K562 (cell line): Measurements from ENCODE around the gene ABCC6.

Source experiments
- ATF7 ChIP-seq: fragments of 450-650 bp; IDR thresholded peaks from 2 replicates; pipeline ENCODE4 v1.7.1; 2014; ENCODE audit warnings: mild to moderate bottlenecking, moderate library complexity
- CEBPB ChIP-seq: fragments of 450-650 bp; IDR thresholded peaks from 2 replicates; pipeline ENCODE4 v1.6.1; 2016; ENCODE audit warnings: missing genetic modification characterization, missing compliant biosample characterization
- DDX20 ChIP-seq: fragments of 450-650 bp; IDR thresholded peaks from 2 replicates; pipeline ENCODE4 v1.6.1; 2016; ENCODE audit warnings: missing genetic modification characterization, low read depth, mild to moderate bottlenecking, missing compliant biosample characterization, moderate library complexity
- ETV5 ChIP-seq: sonication (generic); formaldehyde crosslinking; IDR thresholded peaks from 2 replicates; pipeline ENCODE4 v1.4.0; 2020; ENCODE audit warnings: low read depth, mild to moderate bottlenecking, missing genetic modification reagents
- GABPB1 ChIP-seq: sonication (generic); formaldehyde crosslinking; IDR thresholded peaks from 2 replicates; pipeline ENCODE4 v1.8.0; 2022; ENCODE audit warnings: mild to moderate bottlenecking, missing genetic modification reagents
- MEF2A ChIP-seq: IDR thresholded peaks from 2 replicates; pipeline ENCODE4 v1.6.1; 2011; ENCODE audit warnings: low read depth, mild to moderate bottlenecking, low read length, moderate library complexity; ENCODE audit not compliant: control insufficient read depth
- POLR3A ChIP-seq: IDR thresholded peaks from 2 replicates; pipeline ENCODE4 v1.6.1; 2011; ENCODE audit warnings: borderline replicate concordance, mild to moderate bottlenecking, moderate library complexity; ENCODE audit not compliant: insufficient read length, insufficient read depth; ENCODE audit errors: extremely low read depth
- STAT5A ChIP-seq: IDR thresholded peaks from 2 replicates; pipeline ENCODE4 v1.6.1; 2012; ENCODE audit warnings: low read length, inconsistent platforms, borderline replicate concordance
- ZBTB8A ChIP-seq: fragments of 450-650 bp; IDR thresholded peaks from 2 replicates; pipeline ENCODE4 v1.6.1; 2018; ENCODE audit warnings: mild to moderate bottlenecking, moderate library complexity; ENCODE audit not compliant: partially characterized antibody
- ZFP36 ChIP-seq: fragments of 150-350 bp; IDR thresholded peaks from 2 replicates; pipeline ENCODE4 v1.6.1; 2018; ENCODE audit warnings: low read length, low read depth; ENCODE audit not compliant: partially characterized antibody
- ZNF282 ChIP-seq: sonication (generic); formaldehyde crosslinking; IDR thresholded peaks from 2 replicates; pipeline ENCODE4 v1.8.1; 2023; ENCODE audit warnings: missing genetic modification reagents
- TF ChIP-seq, protein P1 (sequence below), 3 experiments: IDR thresholded peaks in 2 of 3; conservative IDR thresholded peaks in 1 of 3; 2 replicates each; pipeline ENCODE4 v1.5.1; 2011 to 2012; ENCODE audit warnings: low read length in 3 of 3, mild to moderate bottlenecking in 3 of 3, control low read depth in 2 of 3, improper control_type of control experiment in 1 of 3, inconsistent platforms in 1 of 3, low read depth in 1 of 3, mixed read lengths in 1 of 3, moderate library complexity in 1 of 3; ENCODE audit not compliant: insufficient read depth in 2 of 3
- TF ChIP-seq, protein P2 (sequence below): fragments of 450-650 bp; IDR thresholded peaks from one replicate; pipeline ENCODE4 v1.6.1; 2018; ENCODE audit warnings: mild to moderate bottlenecking, moderate library complexity; ENCODE audit not compliant: partially characterized antibody

DNA sequence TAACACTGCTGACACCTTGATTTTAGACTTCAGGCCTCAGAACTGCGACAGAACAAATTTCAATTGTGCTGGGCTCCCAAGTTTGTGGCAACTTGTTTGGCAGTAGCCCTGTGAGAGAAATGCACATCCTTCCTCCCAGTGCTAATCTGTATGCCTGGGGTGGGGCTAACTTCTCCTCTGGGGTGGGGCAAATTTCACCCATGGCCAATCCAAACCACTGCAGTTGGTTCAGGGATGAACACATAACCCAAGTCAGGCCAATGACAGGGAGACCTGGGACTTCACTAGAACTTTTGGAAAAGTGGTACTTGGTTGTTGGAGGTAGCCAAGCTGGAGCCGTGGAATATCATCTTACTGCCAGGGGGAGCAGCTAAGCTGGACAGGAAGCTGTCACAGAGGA lies 56.3 kb downstream of the ABCC6 start:
- TF ChIP-seq ATF7 (no peak), ZNF282 (no peak), ZBTB8A (no peak), CEBPB (tag) (no peak), GABPB1 (no peak), ZFP36 (no peak), POLR3A (no peak), STAT5A (no peak), ETV5 (CRISPR knock-in tag) (no peak), MEF2A (no peak), DDX20 (tag) (no peak)
- TF ChIP-seq, protein P1, sequence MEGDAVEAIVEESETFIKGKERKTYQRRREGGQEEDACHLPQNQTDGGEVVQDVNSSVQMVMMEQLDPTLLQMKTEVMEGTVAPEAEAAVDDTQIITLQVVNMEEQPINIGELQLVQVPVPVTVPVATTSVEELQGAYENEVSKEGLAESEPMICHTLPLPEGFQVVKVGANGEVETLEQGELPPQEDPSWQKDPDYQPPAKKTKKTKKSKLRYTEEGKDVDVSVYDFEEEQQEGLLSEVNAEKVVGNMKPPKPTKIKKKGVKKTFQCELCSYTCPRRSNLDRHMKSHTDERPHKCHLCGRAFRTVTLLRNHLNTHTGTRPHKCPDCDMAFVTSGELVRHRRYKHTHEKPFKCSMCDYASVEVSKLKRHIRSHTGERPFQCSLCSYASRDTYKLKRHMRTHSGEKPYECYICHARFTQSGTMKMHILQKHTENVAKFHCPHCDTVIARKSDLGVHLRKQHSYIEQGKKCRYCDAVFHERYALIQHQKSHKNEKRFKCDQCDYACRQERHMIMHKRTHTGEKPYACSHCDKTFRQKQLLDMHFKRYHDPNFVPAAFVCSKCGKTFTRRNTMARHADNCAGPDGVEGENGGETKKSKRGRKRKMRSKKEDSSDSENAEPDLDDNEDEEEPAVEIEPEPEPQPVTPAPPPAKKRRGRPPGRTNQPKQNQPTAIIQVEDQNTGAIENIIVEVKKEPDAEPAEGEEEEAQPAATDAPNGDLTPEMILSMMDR (IDR thresholded peaks at IDR 0.05 in 2 of 3, conservative IDR thresholded peaks at IDR 0.05 in 1 of 3; ENCODE audit: insufficient read depth in 2 of 3, low read depth in 1 of 3, low read length in 3 of 3): no peak
- TF ChIP-seq, protein P2, sequence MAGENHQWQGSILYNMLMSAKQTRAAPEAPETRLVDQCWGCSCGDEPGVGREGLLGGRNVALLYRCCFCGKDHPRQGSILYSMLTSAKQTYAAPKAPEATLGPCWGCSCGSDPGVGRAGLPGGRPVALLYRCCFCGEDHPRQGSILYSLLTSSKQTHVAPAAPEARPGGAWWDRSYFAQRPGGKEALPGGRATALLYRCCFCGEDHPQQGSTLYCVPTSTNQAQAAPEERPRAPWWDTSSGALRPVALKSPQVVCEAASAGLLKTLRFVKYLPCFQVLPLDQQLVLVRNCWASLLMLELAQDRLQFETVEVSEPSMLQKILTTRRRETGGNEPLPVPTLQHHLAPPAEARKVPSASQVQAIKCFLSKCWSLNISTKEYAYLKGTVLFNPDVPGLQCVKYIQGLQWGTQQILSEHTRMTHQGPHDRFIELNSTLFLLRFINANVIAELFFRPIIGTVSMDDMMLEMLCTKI: no peak
